GM10266 (cell line): ENCODE data around the gene CAMKK2.

ENCODE experiments used
- DNase-seq: peaks from one replicate; pipeline ENCODE4 v3.0.0; 2012; ENCODE audit errors: extremely low spot score
- TF ChIP-seq, protein P1 (sequence below): IDR thresholded peaks from 2 replicates; pipeline ENCODE4 v1.5.1; 2012; ENCODE audit warnings: mild to moderate bottlenecking, low read depth; ENCODE audit not compliant: control insufficient read depth, insufficient read depth; ENCODE audit errors: missing control alignments

The CAMKK2 gene

DNA sequence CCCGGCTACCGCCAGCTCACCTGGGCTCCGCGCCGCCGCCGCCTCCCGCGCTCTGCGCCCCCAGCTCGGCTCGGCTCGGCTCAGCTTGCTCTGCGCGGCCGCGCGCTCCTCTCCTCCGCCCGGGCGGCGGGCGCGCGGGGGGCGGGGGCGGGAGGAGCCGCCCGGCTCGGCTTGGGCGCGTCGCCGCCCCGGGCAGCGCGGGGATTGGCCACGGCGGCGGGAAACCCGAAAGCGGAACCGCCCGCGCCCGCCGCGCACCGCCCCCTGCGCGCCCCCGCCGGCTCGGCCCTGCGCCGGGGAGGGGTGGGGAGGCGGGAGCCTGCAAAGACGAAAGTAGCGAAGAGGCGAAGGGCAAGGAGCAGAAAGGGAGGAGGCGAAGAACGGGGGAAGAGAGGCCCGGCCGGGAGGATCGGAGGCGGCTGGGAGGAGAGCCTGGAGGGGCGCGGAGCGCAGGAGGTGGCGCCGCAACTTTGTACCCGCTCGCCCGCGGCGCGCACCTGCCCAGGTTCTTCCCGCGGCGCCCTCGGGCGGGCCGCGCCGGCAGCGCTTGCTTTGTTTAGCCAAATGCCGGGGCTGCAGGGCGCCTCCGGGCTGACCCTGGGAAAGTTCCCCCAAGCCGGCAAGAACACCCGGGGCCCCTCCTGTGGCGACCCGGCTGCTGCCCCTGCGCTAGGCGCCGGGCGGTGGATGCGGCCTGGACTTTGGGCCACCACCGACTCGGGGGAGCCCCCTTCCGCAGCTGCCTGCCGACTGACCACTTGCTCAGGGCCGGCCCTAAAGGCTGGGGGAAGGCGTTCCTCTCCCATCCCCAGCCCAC is at the start of gene CAMKK2:
Gene CAMKK2, minus strand, starts transcription at position 92 of the 817 bp plus-strand sequence. CDS start 22,183 bp downstream, outside the sequence.
- TF ChIP-seq, protein P1, sequence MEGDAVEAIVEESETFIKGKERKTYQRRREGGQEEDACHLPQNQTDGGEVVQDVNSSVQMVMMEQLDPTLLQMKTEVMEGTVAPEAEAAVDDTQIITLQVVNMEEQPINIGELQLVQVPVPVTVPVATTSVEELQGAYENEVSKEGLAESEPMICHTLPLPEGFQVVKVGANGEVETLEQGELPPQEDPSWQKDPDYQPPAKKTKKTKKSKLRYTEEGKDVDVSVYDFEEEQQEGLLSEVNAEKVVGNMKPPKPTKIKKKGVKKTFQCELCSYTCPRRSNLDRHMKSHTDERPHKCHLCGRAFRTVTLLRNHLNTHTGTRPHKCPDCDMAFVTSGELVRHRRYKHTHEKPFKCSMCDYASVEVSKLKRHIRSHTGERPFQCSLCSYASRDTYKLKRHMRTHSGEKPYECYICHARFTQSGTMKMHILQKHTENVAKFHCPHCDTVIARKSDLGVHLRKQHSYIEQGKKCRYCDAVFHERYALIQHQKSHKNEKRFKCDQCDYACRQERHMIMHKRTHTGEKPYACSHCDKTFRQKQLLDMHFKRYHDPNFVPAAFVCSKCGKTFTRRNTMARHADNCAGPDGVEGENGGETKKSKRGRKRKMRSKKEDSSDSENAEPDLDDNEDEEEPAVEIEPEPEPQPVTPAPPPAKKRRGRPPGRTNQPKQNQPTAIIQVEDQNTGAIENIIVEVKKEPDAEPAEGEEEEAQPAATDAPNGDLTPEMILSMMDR: peak; percentile 40
- peak; percentile 99 for DNase-seq

DNA sequence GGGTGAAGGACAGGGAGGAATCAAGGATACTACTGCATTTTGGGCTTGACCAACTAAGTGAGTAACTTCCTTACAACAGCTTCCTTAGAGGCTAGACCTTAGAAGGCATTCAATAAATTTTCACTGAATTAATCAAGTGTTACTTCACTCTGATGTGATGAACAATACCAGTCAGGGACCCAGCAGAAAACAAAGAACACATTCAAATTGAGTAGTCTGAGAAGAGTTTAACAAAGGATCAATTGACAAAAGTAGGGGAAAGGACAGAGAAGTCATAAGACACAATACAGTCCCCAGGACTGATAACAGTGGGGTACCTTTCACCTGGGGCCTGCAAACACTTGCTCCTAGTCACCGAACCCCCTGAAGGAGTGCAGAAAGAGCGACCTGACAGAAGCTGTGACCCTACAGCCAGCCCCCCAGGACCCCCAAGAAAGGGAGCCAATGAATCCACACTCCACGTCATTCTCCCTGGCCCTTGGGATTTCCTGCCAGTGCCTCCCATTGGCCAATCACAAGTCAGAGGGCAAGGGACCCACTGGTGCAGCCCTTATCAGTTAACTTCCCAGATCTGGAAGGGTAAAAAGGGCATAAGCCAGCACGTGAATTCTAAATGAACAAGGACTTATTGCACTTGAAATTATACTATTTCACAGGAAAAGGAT is 48.8 kb upstream of the CAMKK2 start:
- TF ChIP-seq, protein P1: no peak
- no peak for DNase-seq

DNA sequence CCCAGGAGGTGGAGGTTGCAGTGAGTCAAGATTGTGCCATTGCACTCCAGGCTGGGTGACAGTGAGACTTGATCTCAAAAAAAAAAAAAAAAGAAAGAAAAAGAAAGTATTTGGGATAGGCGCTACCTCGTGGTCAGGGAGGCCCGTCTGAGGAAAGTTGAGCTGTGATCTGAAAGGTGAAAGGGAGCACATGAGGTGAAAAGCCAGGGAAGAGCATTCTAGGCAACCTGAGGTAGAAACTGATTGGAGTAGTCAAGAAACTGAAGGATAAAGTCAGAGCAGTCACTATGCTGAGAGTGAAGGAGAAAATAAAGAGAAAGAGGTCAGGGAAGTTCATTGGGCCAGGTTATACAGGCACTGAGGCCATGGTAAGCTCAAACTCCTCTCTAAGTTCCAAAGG is 48.0 kb upstream of the CAMKK2 start:
- DNase-seq: no peak
- TF ChIP-seq, protein P1: no peak

- TF ChIP-seq, protein P1: no peak
- no peak for DNase-seq
Measured at GRCh38 chr12:121337416-121337815, 40.9 kb upstream of the CAMKK2 start.

- DNase-seq: peak; percentile 61
- TF ChIP-seq, protein P1: peak; percentile 87
Measured at GRCh38 chr12:121334513-121335343, 38.2 kb upstream of the CAMKK2 start.

DNA sequence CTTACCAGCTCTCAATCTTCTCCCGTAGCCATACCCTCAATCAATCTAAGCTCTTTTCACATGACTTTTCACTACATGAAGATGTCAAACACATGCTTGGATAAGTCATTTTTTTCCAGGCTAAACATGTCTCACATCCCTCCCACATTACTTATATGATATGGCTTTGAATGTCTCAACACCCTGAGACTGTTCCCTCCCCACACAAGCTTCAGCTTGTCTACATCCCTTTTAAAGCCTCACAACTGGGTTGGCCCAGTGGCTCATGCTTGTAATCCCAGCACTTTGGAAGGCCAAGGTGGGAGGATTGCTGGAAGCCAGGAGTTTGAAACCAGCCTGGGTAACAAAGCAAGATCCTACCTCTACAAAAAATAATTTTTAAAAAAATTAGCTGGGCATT is 37.2 kb upstream of the CAMKK2 start:
- TF ChIP-seq, protein P1: no peak
- DNase-seq: no peak
